ENCODE measurements around the gene SFRP2.

Gene SFRP2

GRCh38 chr4:153792618-153793247, 3.9 kb upstream of the SFRP2 start:
- H3K9me3 ChIP-seq (replicated peaks; ENCODE audit: low read length), result no peaks in the 10 kb centered on the region
- H3K4me3 ChIP-seq (ENCODE audit: low read length), result peak overlapping the region; percentile 49

DNA sequence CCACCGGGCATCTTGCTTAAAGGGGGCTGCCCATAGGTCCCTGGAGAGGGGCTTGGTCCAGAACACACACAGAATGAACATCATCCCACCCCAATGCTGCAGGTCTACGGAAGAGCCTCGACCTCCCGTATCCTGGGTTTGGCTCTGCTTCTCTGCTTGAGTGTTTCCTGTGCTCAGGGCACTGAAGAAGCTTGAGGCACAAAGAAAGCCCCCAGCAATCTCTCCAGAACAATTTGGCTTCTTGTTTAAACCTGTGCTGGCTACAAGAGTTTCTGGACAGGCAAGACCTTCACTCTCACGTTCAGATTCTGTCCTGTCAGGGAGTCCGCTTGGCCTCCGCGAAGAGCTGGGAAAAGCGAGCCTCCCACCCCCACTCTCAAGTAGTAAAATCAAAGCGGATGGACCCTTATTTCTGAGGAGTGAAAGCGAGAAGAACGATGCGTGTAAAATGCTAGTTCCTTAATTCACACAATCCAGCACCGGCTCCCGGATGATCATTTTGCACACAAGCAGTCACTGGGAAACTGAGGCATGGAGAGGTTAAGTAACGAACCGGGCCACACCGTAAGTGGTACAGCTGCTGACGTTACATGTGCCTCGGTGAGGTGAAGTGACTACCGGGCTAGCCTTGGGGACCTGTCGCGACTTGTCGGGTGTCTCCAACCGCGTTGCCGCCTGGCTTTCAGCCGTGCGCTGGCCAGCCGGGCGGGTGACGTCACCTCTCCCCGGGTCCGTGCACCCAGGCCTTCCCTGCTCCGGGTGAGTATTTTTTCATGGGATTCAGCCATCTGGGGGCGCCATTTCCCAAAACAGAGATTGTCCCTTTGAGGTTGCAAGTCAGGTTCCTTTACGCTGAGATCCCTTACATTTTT, 3.1 kb upstream of the SFRP2 start:
- Histone ChIP-seq H3K36me3 (ENCODE audit: insufficient read depth, low read length) (no peaks in the 10 kb centered on the region), H3K27me3 (ENCODE audit: control insufficient read depth, insufficient read depth, low read length) (peaks cover 87% of the 10 kb centered on the region), H3K4me3 (ENCODE audit: low read length) (peak overlapping the region; percentile 49), H3K9me3 (replicated peaks; ENCODE audit: low read length) (no peaks in the 10 kb centered on the region), H3K4me2 (ENCODE audit: low read length) (peak overlapping the region; percentile 61), H3K4me1 (ENCODE audit: control insufficient read depth, insufficient read depth, low read length) (peaks cover 18% of the 10 kb centered on the region), H3K9ac (ENCODE audit: low read depth, low read length) (no peak overlapping the region)

More at GRCh38 chr4:153792618-153793247, 3.9 kb upstream of the SFRP2 start:
- H3K4me2 ChIP-seq (ENCODE audit: low read length), result peak overlapping the region; percentile 61
- H3K27me3 ChIP-seq (ENCODE audit: control insufficient read depth, insufficient read depth, low read length), result peaks cover 84% of the 10 kb centered on the region
- H3K4me1 ChIP-seq (ENCODE audit: control insufficient read depth, insufficient read depth, low read length), result peaks cover 18% of the 10 kb centered on the region
- no peaks in the 10 kb centered on the region for H3K36me3 ChIP-seq (ENCODE audit: insufficient read depth, low read length)
- H3K9ac ChIP-seq (ENCODE audit: low read depth, low read length), result no peak overlapping the region

DNA sequence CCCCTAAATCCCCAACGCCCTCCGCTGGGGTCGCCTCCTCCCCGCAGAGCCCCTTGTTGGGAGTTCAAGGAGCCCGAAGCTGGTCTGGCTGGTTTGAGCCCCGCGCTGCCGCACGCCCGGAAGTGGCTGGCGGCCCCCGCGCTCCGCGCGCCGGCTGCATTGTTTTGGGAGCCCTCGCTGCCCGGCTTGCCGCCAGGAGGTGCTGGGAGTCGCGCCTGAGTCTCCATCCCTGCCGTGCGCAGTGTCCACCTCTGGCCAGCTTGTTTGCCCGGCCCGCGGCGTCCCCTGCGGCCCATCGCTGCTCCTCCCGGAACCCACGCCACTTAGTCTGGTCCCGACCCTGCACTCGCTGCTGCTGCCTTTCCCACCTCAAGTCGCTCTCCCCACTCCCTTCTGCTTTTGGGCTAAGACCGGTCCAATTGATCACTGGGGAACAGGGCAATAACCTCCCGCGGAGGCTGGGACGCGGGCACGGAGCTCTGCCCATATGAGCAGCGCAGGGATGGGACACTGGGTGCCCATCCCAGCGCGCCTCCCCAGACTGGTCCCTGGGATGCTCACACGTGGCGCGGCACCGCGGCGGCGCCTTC, 2.2 kb upstream of the SFRP2 start:
- no peaks in the 10 kb centered on the region for H3K36me3 ChIP-seq (ENCODE audit: insufficient read depth, low read length)
- H3K4me1 ChIP-seq (ENCODE audit: control insufficient read depth, insufficient read depth, low read length), result peaks cover 18% of the 10 kb centered on the region
- H3K9ac ChIP-seq (ENCODE audit: low read depth, low read length), result no peak overlapping the region
- peak overlapping the region; percentile 61 for H3K4me2 ChIP-seq (ENCODE audit: low read length)
- no peaks in the 10 kb centered on the region for H3K9me3 ChIP-seq (replicated peaks; ENCODE audit: low read length)
- H3K27me3 ChIP-seq (ENCODE audit: control insufficient read depth, insufficient read depth, low read length), result peaks cover 92% of the 10 kb centered on the region
- no peak overlapping the region for H3K4me3 ChIP-seq (ENCODE audit: low read length)

DNA sequence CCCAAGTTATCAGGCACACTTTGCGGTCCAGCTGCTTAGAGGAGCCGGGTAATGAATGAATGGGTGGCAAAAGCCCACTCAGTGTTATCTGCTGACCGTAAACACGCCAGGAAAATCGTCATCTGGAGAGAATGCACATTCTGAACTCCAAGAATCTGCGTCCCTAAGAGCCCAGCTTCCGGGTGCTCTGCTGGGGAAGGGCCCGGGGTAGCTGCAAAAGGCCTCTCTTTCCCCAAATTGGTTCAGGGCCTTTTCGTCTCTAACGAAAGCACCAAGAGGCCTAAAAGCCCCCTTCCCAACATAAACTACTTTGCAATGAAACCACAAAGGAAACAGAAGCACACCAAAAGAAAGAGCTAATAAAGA, 1.6 kb upstream of the SFRP2 start:
- no peak overlapping the region for H3K4me3 ChIP-seq (ENCODE audit: low read length)

GRCh38 chr4:153789741-153790499, 1.0 kb upstream of the SFRP2 start:
- Histone ChIP-seq H3K9ac (ENCODE audit: low read depth, low read length) (no peak overlapping the region), H3K4me3 (ENCODE audit: low read length) (no peak overlapping the region), H3K36me3 (ENCODE audit: insufficient read depth, low read length) (no peaks in the 10 kb centered on the region), H3K4me2 (ENCODE audit: low read length) (no peak overlapping the region), H3K27me3 (ENCODE audit: control insufficient read depth, insufficient read depth, low read length) (peaks cover 90% of the 10 kb centered on the region), H3K4me1 (ENCODE audit: control insufficient read depth, insufficient read depth, low read length) (peaks cover 18% of the 10 kb centered on the region), H3K9me3 (replicated peaks; ENCODE audit: low read length) (no peaks in the 10 kb centered on the region)

More for the DNA sequence above, 1.6 kb upstream of the SFRP2 start:
- Histone ChIP-seq H3K9me3 (replicated peaks; ENCODE audit: low read length) (no peaks in the 10 kb centered on the region), H3K27me3 (ENCODE audit: control insufficient read depth, insufficient read depth, low read length) (peaks cover 93% of the 10 kb centered on the region), H3K4me2 (ENCODE audit: low read length) (no peak overlapping the region), H3K9ac (ENCODE audit: low read depth, low read length) (no peak overlapping the region), H3K36me3 (ENCODE audit: insufficient read depth, low read length) (no peaks in the 10 kb centered on the region), H3K4me1 (ENCODE audit: control insufficient read depth, insufficient read depth, low read length) (peaks cover 18% of the 10 kb centered on the region)

DNA sequence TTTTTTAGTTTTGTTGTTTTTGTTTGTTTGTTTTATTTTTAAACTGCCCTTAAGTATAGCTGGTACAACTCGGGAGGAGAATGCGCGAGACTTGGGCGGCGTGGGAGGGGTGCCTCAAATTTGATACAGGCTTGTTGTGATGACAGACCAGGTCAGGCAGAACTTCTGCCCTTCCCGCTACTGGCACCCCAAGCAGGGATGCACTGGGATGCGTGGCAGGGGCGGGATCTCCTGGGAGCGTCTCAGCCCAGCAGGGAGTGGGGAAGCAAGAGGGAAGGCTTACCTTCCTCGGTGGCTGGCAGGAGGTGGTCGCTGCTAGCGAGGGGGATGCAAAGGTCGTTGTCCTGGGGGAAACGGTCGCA, 851 bp downstream of the SFRP2 start:
- Histone ChIP-seq H3K36me3 (ENCODE audit: insufficient read depth, low read length) (no peaks in the 10 kb centered on the region), H3K4me2 (ENCODE audit: low read length) (no peak overlapping the region), H3K4me1 (ENCODE audit: control insufficient read depth, insufficient read depth, low read length) (peaks cover 18% of the 10 kb centered on the region), H3K9ac (ENCODE audit: low read depth, low read length) (no peak overlapping the region), H3K4me3 (ENCODE audit: low read length) (no peak overlapping the region), H3K9me3 (replicated peaks; ENCODE audit: low read length) (no peaks in the 10 kb centered on the region), H3K27me3 (ENCODE audit: control insufficient read depth, insufficient read depth, low read length) (peaks cover 89% of the 10 kb centered on the region)

DNA sequence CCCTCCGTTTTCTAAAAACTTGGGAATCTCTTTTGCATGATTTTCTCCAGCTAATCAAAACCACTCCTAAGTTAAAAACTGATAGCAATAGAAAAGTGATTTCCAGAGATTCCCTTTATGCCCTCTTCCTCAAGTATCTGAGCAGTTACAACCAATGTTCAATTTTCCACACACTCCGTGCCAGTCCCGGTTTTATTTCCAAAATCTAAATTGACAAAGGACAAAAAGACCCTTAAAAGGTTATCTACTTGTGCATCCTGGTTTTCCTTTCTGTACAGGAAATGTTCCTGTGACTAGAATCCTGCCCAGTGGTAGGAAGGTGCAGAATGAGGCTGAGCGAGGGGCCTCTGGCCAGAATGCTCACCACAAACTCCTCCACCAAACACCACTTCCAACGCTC, 1.3 kb downstream of the SFRP2 start:
- no peaks in the 10 kb centered on the region for H3K36me3 ChIP-seq (ENCODE audit: insufficient read depth, low read length)
- H3K27me3 ChIP-seq (ENCODE audit: control insufficient read depth, insufficient read depth, low read length), result peaks cover 84% of the 10 kb centered on the region
- no peak overlapping the region for H3K4me3 ChIP-seq (ENCODE audit: low read length)
- H3K9me3 ChIP-seq (replicated peaks; ENCODE audit: low read length), result no peaks in the 10 kb centered on the region
- no peak overlapping the region for H3K4me2 ChIP-seq (ENCODE audit: low read length)
- no peak overlapping the region for H3K9ac ChIP-seq (ENCODE audit: low read depth, low read length)
- peaks cover 20% of the 10 kb centered on the region for H3K4me1 ChIP-seq (ENCODE audit: control insufficient read depth, insufficient read depth, low read length)

DNA sequence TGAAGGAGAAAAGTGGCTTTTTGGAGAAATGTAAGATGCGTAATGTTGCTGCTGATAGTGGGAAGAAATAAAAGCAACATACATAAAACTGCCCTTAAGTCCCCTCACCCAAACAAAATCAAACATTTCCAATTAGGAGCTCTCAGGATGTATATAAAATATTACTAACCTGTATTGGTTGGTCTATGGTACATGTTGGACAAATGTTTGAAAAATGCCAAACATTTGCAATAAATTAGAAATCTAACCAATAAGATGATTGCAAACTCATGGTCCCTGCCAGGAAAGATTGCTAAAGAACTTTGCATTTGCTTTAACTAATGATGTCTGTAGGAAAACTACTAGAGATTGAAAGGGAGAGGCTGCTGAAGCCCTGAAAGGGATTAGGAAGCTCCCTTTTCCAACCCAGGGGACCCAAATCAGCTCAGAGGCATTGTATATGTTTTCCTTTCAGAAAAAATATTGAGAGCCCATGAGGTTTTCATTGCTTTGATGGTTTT, 1.8 kb downstream of the SFRP2 start:
- H3K9me3 ChIP-seq (replicated peaks; ENCODE audit: low read length), result no peaks in the 10 kb centered on the region
- peaks cover 20% of the 10 kb centered on the region for H3K4me1 ChIP-seq (ENCODE audit: control insufficient read depth, insufficient read depth, low read length)
- H3K9ac ChIP-seq (ENCODE audit: low read depth, low read length), result no peak overlapping the region
- H3K36me3 ChIP-seq (ENCODE audit: insufficient read depth, low read length), result no peaks in the 10 kb centered on the region
- no peak overlapping the region for H3K4me2 ChIP-seq (ENCODE audit: low read length)
- H3K4me3 ChIP-seq (ENCODE audit: low read length), result no peak overlapping the region
- H3K27me3 ChIP-seq (ENCODE audit: control insufficient read depth, insufficient read depth, low read length), result peaks cover 80% of the 10 kb centered on the region

- H3K9me3 ChIP-seq (replicated peaks; ENCODE audit: low read length), result no peaks in the 10 kb centered on the region
- H3K9ac ChIP-seq (ENCODE audit: low read depth, low read length), result no peak overlapping the region
- peaks cover 78% of the 10 kb centered on the region for H3K27me3 ChIP-seq (ENCODE audit: control insufficient read depth, insufficient read depth, low read length)
- no peaks in the 10 kb centered on the region for H3K36me3 ChIP-seq (ENCODE audit: insufficient read depth, low read length)
- no peak overlapping the region for H3K4me3 ChIP-seq (ENCODE audit: low read length)
- no peak overlapping the region for H3K4me2 ChIP-seq (ENCODE audit: low read length)
- H3K4me1 ChIP-seq (ENCODE audit: control insufficient read depth, insufficient read depth, low read length), result peaks cover 22% of the 10 kb centered on the region
Measured at GRCh38 chr4:153785910-153786721, 2.8 kb downstream of the SFRP2 start.

- H3K4me2 ChIP-seq (ENCODE audit: low read length), result no peak overlapping the region
- H3K9me3 ChIP-seq (replicated peaks; ENCODE audit: low read length), result no peaks in the 10 kb centered on the region
- H3K9ac ChIP-seq (ENCODE audit: low read depth, low read length), result no peak overlapping the region
- H3K4me1 ChIP-seq (ENCODE audit: control insufficient read depth, insufficient read depth, low read length), result peaks cover 19% of the 10 kb centered on the region
- H3K4me3 ChIP-seq (ENCODE audit: low read length), result no peak overlapping the region
- H3K36me3 ChIP-seq (ENCODE audit: insufficient read depth, low read length), result no peaks in the 10 kb centered on the region
- H3K27me3 ChIP-seq (ENCODE audit: control insufficient read depth, insufficient read depth, low read length), result peaks cover 77% of the 10 kb centered on the region
Measured at GRCh38 chr4:153784166-153784699, 4.7 kb downstream of the SFRP2 start.
